ENCODE data around the gene CBLB. TPM values are rescaled to one million over a fixed set of nuclear protein-coding genes. Genes with fewer than 3 reads are reported as not detected.
A peak's percentile ranks its signal among the peaks of the same experiment; 100 is the strongest.

CBLB gene
- total RNA-seq, 1 donor from 2014 or later: 45.9 TPM

GRCh38 chr3:105867712-105868430 lies 941 bp downstream of the CBLB start:
- TF ChIP-seq EZH2 (IDR thresholded peaks at IDR 0.05; ENCODE audit: insufficient read depth, low read length): no peak
- TF ChIP-seq CTCF (IDR thresholded peaks at IDR 0.05; ENCODE audit: insufficient read depth, low read depth, low read length): no peak
- no peaks in the 10 kb centered on the region for H3K27me3 ChIP-seq (ENCODE audit: insufficient read depth, low read length)
- DNase-seq (ENCODE audit: low read depth) (no peak), FAIRE-seq (no peak)
- peak overlapping the region; percentile 95 for H3K4me3 Mint-ChIP-seq (ENCODE audit: unreplicated experiment)
- peaks cover 35% of the 10 kb centered on the region for H4K20me1 ChIP-seq (ENCODE audit: insufficient read depth, low read length)
- peak overlapping the region; percentile 87 for H3K4me2 ChIP-seq (ENCODE audit: low read length)
- H3K9me3 Mint-ChIP-seq (ENCODE audit: unreplicated experiment): no peaks in the 10 kb centered on the region
- peaks cover 22% of the 10 kb centered on the region for H3K4me1 ChIP-seq (ENCODE audit: insufficient read depth, low read length)
- no peaks in the 10 kb centered on the region for H3K9me3 ChIP-seq (ENCODE audit: insufficient read depth, low read depth, low read length)
- no peaks in the 10 kb centered on the region for H3K27me3 Mint-ChIP-seq (ENCODE audit: low read depth, unreplicated experiment)
- peaks cover 59% of the 10 kb centered on the region for H3K79me2 ChIP-seq (ENCODE audit: insufficient read depth, low read length)
- H3K36me3 Mint-ChIP-seq (ENCODE audit: low read depth, unreplicated experiment): no peaks in the 10 kb centered on the region
- H3K36me3 ChIP-seq (ENCODE audit: insufficient read depth, low read length): peaks cover 9% of the 10 kb centered on the region
- peak overlapping the region; percentile 80 for H2AFZ ChIP-seq (ENCODE audit: low read depth, low read length)
- peak overlapping the region; percentile 97 for H3K27ac ChIP-seq (ENCODE audit: low read depth, low read length)
- peak overlapping the region; percentile 22 for H3K27ac Mint-ChIP-seq (ENCODE audit: unreplicated experiment)
- peaks cover 13% of the 10 kb centered on the region for H3K4me1 Mint-ChIP-seq (ENCODE audit: low read depth, unreplicated experiment)
- H3K4me3 ChIP-seq (ENCODE audit: insufficient read depth, low read depth, low read length): peak overlapping the region; percentile 98
- peak overlapping the region; percentile 96 for H3K9ac ChIP-seq (ENCODE audit: low read length)

- Histone ChIP-seq H3K27ac (ENCODE audit: low read depth, low read length) (peak overlapping the region; percentile 97), H3K9ac (ENCODE audit: low read length) (peak overlapping the region; percentile 96), H3K27me3 (ENCODE audit: insufficient read depth, low read length) (no peaks in the 10 kb centered on the region), H2AFZ (ENCODE audit: low read depth, low read length) (no peak overlapping the region), H3K79me2 (ENCODE audit: insufficient read depth, low read length) (peaks cover 68% of the 10 kb centered on the region), H3K4me1 (ENCODE audit: insufficient read depth, low read length) (peaks cover 22% of the 10 kb centered on the region), H4K20me1 (ENCODE audit: insufficient read depth, low read length) (peaks cover 44% of the 10 kb centered on the region), H3K36me3 (ENCODE audit: insufficient read depth, low read length) (peaks cover 9% of the 10 kb centered on the region), H3K4me3 (ENCODE audit: insufficient read depth, low read depth, low read length) (peak overlapping the region; percentile 98), H3K9me3 (ENCODE audit: insufficient read depth, low read depth, low read length) (no peaks in the 10 kb centered on the region), H3K4me2 (ENCODE audit: low read length) (peak overlapping the region; percentile 87)
- Mint-ChIP-seq H3K27me3 (ENCODE audit: low read depth, unreplicated experiment) (no peaks in the 10 kb centered on the region), H3K4me1 (ENCODE audit: low read depth, unreplicated experiment) (peaks cover 13% of the 10 kb centered on the region), H3K36me3 (ENCODE audit: low read depth, unreplicated experiment) (no peaks in the 10 kb centered on the region), H3K27ac (ENCODE audit: unreplicated experiment) (no peak overlapping the region), H3K9me3 (ENCODE audit: unreplicated experiment) (no peaks in the 10 kb centered on the region), H3K4me3 (ENCODE audit: unreplicated experiment) (peak overlapping the region; percentile 95)
- TF ChIP-seq EZH2 (IDR thresholded peaks at IDR 0.05; ENCODE audit: insufficient read depth, low read length) (no peak), CTCF (IDR thresholded peaks at IDR 0.05; ENCODE audit: insufficient read depth, low read depth, low read length) (no peak)
- FAIRE-seq (peak; percentile 69), DNase-seq (ENCODE audit: low read depth) (peak; percentile 56)
Measured at GRCh38 chr3:105866656-105867653, 1.9 kb downstream of the CBLB start.

All from astrocyte (in vitro differentiated cells and primary cell).